Ramos (cell line): ENCODE measurements around the gene LPAR2.
"Not testable (repeated sequence)": the region's sequence is repeated elsewhere in the genome, so short reads cannot be mapped to it uniquely, and the experiment has no call there.

Experiments used
- in situ Hi-C: fragments of 300-500 bp; cut with MboI; formaldehyde crosslinking; loops from one replicate; pipeline ENCODE4 v1.14.3; 2022; ENCODE audit warnings: low sequenced_read_pairs; ENCODE audit not compliant: unreplicated experiment

The LPAR2 gene

DNA sequence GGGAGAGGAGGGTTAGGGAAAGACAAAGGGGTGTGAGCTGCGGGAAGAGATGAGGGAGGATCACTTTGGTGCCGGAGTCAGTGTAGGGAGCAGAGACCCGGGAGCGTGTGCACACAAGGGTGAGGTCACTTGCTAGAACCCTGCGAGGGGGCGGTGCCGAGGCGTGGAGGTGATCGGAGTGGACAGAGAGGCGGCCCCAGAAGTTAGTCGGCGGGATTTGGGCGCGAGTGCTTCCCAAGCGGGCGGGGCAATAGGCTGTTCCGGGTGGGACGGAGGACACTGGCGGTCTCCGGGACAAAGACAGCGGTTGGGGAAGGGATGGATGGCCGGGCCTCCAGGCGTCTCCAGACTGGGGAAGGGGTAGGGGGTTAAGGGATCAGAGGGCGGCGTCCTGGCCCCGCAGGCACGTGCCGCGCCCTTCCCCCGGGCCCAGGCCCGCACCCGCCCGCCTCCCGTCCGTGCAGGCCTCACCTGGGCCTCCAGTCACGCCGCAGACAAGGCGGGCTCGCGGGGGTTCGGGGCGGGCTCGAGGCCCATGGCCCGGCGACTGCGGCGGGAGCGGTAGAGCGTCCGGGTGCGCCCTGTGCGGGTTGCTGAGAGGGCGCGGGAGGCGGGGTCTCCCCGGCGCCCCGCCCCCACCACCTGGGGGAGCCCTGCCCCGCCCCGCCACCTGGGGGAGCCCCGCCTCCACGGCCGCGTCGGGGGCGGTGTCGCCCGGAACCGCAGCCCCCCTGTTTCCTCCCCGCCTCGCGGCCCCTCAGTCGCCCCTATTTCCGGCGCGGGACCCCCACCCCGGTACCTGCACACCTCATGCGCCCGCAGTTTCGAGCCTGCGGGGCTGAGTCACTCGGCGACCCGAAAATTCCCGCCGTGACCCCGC, at the start of gene LPAR2:
TSS of gene LPAR2 (minus strand) at position 600 of the 880 bp plus-strand sequence. CDS start 945 bp downstream, outside the sequence.
- in situ Hi-C loops, result no loop called here

DNA sequence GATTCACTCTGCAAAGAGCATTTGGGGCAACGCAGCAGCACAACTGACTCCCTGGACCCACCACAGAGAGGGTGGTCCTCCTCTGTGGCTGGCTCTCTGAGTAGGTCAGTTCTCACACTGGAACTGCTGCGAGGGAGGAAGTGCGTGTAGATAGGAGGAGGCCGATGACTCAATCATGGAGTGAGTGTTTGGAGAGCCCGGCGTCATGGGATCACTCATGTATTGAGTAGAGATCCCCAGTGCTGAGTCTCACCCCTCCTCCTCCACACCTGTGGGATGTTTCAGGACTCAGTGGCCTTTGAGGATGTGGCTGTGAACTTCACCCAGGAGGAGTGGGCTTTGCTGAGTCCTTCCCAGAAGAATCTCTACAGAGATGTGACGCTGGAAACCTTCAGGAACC, 49.6 kb upstream of the LPAR2 start:
- in situ Hi-C loops, result no loop called here

- in situ Hi-C loops, result no loop called here
Measured at GRCh38 chr19:19674315-19674714, 46.3 kb upstream of the LPAR2 start.

- in situ Hi-C loops, result no loop called here
Measured at GRCh38 chr19:19672816-19673215, 44.8 kb upstream of the LPAR2 start.

DNA sequence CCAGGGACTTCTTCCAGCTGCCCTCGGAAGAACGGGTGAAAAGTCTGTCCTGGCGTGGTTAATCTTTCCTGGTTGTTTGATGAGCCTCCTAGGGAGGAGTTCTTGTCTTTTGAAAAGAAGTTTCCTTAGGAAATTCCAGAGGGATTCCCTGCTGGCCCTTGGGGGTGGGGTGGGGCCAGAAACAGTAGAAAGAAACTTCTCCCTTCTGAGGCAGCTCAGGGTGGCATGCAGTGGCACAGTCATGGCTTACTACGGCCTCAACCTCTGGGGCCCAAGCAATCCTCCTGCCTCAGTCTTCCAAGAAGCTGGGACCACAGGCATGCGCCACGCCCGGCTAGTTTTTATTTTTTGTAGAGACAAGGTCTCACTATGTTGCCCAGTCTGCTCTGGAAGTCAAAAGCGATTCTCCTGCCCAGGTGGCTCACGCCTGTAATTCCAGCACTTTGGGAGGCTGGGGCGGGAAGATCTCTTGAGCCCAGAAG, 42.1 kb upstream of the LPAR2 start:
- in situ Hi-C loops, result no loop called here

DNA sequence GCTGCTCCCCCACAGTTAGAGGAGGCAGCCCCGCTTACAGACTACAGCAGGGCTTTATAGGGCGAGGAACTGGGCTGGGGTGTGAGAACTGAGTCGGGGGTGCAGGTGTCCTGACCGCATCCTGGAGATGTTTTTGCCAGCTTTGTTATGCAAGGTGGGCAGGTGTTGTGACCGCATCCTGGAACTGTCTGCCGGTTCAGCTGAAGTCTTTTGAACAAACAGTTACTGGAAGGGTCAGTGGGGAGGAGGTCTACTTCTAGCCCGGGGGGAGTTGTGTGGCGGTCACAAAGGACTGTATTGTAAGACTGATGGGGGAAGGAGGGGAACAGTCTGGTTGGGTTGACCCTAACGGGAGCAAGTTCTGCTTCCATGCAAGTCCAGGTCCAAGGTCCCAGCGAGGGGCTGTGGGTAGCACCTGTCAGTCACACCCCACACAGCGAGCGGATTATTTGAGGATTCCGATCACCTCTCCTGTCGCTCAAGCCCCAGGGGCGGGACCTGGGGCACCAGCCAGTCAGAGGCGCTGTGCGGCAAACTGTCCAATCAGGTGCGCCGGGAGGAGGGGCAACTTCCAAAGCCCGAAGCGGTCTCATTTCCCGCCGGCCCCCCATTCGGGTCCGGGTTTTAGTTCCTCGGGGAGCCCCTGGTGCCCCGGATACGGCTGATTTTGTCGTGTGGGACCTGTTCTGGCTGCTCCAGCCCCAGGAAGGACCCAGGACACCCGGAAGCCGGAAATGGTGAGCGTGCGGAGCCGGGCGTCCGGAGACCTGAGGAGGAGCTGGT, 40.4 kb upstream of the LPAR2 start, which contains the start of gene ZNF101:
TSS of gene ZNF101 (plus strand) at position 610 of the 783 bp plus-strand sequence. CDS start at position 735, 125 bp downstream.
- in situ Hi-C loops, result no loop called here

DNA sequence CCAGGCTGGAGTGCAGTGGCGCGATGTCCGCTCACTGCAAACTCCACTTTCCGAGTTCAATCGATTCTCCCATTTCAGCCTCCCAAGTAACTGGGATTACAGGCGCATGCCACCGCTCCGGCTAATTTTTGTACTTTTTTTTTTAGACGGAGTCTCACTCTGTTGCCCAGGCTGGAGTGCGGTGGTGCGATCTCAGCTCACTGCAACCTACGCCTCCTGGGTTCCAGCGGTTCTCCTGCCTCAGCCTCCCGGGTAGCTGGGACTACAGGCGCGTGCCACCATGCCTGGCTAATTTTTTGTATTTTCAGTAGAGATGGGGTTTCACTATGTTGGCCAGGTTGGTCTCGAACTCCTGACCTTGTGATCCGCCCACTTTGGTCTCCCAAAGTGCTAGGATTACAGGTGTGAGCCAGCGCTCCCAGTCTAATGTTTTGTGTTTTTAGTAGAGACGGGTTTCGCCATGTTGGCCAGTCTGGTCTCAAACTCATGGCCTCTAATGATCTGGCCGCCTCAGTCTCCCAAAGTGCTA, 37.5 kb upstream of the LPAR2 start:
- in situ Hi-C loops, result not testable (repeated sequence)

DNA sequence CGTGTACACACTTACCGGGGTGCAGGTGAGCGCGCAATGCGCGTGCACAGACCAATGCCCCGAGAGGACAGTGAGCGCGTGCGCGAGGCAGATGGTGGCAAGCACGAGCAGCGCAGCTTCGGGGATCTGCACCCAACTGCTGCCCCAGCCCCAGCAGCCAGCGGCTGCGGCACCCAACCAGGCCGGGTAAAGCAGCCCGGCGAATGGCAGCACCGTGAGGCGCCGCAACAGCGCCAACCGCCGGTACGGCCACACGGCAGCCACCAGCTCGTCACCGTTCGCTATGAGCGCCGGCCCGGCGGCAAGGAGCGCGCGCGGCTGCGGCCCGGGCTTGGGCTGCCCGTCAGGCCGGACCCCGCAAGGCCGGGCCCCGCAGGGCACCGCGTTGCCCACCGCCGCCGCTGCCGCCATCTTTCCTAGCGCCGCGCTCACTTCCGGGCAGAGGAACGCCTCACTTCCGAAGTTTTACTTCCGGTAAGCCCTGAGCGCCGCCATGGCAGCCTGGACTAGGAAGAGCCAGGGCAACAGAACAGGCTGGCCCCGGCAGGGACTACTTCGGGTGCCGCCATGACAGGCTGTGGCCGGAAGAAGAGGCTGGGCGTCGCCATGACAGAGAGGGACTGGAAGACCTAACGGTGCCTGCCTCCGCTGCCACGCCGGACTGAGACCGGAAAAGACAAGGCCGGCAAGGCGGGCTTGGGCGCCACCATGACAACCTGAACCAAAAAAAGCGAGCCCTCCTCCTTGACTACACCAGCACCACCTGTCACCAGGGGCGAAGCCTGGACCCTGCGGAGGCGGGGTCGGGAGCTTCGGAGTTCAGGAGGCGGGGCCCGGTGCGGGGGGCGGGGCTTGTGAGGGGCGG, 35.5 kb upstream of the LPAR2 start, which contains the start of gene ATP13A1:
TSS of gene ATP13A1 (minus strand) at position 421 of the 865 bp plus-strand sequence. CDS start at position 411, 10 bp downstream.
- in situ Hi-C loops, result no loop called here

DNA sequence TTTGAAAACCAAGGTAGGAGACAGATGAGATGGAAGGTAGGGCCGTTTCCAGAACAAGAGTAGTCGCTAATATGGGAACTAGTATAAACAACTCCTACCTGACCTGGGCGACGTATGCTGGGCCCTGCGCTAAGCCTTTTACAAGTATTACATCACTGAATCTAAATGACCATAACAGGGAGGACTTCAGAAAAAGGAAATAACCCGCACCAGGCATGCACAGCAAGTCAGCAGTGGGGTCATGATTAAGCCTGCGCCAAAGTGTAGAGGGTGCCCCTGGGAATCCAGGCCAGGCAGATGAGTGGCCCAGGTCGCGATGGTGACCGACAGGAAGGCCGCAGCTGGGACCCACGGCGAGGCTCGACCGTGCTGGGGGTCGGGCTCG, 34.8 kb upstream of the LPAR2 start:
- in situ Hi-C loops, result no loop called here

DNA sequence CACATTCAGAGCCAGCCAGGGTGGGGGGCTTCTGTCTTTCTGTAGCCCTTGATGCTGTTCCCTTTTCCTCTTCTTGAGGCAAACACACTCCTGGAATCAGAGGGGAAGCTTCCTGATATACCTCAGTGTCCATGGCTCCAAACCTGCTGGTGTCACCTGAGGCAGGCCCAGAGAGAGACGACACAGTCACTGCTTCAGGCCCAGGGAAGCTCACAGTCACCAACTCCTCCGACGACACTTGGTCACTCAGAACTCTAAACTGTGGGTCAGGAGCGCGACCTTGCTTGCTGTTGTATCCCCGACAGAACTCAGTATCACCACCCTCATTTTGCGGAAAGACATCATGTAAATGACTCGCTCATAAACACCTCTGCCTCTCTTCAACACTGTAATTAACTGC, 34.3 kb upstream of the LPAR2 start:
- in situ Hi-C loops, result no loop called here

GRCh38 chr19:19661675-19662251, 33.7 kb upstream of the LPAR2 start:
- in situ Hi-C loops, result no loop called here

- in situ Hi-C loops, result no loop called here
Measured at GRCh38 chr19:19661141-19661674, 33.2 kb upstream of the LPAR2 start.

DNA sequence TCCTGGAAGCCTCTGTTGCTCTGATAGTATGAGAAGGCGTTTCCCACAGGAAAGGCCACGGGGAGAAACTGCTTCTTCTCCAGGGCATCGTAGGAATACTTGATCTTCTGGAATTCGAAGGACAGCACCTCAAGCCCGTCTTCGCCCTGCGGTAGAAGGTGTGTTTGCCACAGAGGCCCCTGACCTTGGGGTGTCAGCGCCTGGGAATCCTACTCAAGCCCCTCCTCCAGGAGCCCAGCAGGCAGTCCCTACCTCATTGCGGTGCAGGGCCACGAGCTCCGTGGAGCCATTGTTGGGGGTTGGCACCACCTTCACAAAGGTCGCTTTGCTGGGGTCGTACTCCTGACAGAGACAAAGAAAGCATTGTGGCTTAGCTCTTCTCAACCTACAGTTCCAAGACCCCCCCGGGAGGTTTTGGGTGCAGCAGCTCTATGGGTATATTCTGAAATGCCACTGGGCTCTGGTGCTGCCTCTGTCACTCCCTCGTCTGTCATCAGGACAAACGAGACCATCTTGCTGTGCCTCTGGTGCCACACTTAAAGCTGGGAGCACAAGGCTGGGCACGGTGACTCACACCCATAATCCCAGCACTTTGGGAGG, 31.7 kb upstream of the LPAR2 start:
- in situ Hi-C loops, result no loop called here

- in situ Hi-C loops, result no loop called here
Measured at GRCh38 chr19:19657397-19657783, 29.4 kb upstream of the LPAR2 start.

DNA sequence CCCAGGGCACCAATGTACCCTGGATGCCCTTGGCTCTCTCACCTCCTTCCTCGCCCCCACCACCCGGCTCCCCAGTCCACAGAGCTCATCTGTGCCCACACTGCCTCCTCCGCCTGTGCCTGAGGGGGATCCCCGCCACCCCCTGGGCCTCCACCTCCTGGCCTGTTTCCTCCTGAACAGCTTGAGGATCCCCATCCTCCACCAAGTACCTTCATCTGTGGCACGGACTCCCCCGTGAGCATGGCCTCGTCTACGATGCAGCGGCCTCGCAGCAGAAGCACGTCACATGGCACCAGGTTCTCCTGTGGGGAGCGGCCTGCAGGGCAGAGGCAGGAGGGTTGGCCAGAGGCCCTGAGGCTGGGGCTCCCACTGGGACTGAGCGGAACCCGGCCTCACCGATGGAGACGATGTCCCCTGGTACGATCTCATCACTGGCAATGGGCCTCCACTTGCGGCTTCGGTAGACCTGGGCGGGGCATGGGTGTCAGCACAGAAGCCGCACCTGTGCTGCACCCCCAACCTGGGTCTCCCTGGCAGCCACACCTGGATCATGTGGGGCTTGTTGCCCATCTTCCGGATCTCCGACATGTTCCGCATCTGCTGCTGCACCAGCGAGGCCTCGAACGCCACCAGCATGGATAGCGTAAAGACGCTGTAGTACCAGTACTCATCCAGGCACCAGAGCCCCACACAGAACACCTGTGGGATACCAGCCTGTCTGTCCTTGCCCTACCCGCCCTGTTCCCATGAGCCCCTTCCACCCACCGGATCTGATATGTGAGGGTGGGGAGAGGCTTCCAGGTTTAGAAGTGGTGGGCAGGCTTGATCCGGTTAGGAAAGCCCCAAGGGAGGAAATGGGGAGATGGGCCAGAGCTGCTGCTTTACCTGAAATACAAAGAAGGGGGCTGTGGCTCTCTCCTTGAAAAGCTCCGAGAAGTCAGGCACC, 28.7 kb upstream of the LPAR2 start:
- in situ Hi-C loops, result no loop called here

DNA sequence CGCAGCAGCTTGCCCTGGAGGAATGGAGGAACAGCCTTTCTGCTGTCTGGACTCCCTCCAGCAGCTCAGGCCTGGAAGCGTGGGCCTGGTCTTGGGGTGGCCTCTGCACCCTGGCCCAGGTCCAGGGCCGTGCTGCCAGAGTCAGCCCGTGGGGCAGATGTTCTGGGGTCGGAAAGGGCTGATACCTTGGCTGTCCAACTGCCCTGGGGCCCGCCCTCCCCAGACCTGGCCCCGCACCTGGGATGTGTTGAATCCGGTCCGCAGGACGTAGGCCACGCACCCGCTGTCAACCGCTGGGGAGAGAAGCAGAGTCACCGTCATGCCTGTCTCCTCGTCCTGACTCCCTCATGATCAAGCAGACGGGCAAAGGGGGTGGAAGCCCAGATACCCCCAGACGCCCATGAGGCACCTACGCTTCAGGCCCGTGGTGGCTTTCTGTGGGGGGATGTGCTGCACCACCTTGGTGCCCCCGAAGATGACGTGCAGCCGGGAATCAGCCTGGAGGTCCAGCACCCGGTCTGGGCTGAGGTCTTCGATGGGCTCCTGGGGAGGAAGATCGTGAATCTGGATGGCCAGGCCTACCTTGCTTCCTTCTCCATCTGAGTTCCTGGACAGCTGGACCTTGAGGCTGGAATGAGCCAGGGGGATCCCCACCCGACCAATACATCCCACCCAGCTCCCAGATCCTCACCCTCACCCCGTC, 27.8 kb upstream of the LPAR2 start:
- in situ Hi-C loops, result no loop called here

DNA sequence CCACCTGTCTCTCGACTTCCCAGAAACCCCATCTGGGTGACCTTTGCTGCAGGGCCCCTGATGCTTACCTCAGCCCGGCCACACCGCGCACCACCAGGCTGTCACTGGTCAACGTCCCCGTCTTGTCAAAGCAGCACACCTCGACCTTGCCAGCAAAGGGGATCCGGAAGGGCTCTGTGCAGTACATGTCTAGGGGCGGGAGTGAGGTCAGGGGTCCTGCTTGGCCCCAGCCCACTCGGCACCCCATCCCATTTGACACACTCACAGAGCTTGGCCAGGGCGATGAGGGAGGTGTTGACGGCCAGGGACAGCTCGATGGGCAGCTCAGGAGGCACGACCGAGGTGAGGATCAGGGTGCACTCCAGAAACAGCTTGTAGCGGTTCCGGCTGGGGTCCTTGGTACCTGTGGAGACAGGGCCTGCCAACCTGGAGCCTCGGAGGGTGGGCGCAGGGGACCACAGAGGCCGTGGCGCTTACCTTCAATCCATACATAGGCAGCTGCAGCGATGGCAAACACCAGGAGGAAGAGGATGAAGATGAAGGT, 27.1 kb upstream of the LPAR2 start:
- in situ Hi-C loops, result no loop called here
